Medulla oblongata (tissue), 1 donor: Measurements from ENCODE around the gene MFAP4.

Experiments
- DNase-seq: peaks from one replicate; pipeline ENCODE4 v3.0.0-alpha.2; 2015; ENCODE audit errors: extremely low spot score

MFAP4 gene

GRCh38 chr17:19410091-19410490 is 23.1 kb upstream of the MFAP4 start:
- no peak for DNase-seq

GRCh38 chr17:19409509-19409908 is 22.5 kb upstream of the MFAP4 start:
- no peak for DNase-seq

- no peak for DNase-seq
Observed at GRCh38 chr17:19409066-19409465, 22.1 kb upstream of the MFAP4 start.

DNA sequence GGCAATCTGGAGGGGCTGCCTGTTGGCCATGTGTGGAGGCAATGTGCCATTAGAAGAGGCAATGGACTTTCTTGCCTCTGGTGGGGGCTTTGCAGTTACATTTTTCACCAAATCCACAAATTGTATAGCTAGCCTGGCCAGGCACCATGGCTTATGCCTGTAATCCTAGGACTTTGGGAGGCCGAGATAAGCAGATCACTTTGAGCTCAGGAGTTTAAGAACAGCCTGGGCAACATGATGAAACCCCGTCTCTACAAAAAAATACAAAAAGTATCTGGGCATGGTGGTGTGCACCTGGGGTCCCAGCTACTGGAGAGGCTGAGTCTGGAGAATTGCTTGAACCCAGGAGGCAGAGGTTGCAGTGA is 21.3 kb upstream of the MFAP4 start:
- DNase-seq: no peak

GRCh38 chr17:19407601-19408345 is 20.8 kb upstream of the MFAP4 start:
- no peak for DNase-seq

GRCh38 chr17:19405114-19405513 is 18.1 kb upstream of the MFAP4 start:
- DNase-seq: no peak

DNA sequence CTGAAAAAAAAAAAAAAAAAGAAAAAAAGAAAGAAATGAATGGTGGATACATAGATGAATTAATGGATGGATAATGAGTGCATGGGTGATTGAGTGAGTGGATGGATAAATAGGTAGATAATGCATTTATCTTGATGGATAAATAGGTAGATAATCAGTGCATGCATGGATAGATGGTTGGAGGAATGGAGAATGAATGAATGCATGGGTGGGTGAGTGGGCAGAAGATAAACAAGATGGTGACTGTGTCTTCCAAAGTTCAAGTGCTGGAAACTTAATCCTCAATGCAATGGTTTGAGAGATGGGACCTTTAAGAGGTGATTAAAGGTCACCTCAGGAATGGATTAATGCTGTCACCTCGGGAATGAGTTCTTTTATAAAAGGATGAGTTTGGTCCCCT is 17.3 kb upstream of the MFAP4 start:
- DNase-seq: no peak

GRCh38 chr17:19403021-19403420 is 16.0 kb upstream of the MFAP4 start:
- DNase-seq: no peak

- DNase-seq: no peak
Observed at GRCh38 chr17:19402171-19402570, 15.2 kb upstream of the MFAP4 start.

- no peak for DNase-seq
Observed at GRCh38 chr17:19401321-19402010, 14.5 kb upstream of the MFAP4 start.

- DNase-seq: no peak
Observed at GRCh38 chr17:19399750-19400450, 12.9 kb upstream of the MFAP4 start.

DNA sequence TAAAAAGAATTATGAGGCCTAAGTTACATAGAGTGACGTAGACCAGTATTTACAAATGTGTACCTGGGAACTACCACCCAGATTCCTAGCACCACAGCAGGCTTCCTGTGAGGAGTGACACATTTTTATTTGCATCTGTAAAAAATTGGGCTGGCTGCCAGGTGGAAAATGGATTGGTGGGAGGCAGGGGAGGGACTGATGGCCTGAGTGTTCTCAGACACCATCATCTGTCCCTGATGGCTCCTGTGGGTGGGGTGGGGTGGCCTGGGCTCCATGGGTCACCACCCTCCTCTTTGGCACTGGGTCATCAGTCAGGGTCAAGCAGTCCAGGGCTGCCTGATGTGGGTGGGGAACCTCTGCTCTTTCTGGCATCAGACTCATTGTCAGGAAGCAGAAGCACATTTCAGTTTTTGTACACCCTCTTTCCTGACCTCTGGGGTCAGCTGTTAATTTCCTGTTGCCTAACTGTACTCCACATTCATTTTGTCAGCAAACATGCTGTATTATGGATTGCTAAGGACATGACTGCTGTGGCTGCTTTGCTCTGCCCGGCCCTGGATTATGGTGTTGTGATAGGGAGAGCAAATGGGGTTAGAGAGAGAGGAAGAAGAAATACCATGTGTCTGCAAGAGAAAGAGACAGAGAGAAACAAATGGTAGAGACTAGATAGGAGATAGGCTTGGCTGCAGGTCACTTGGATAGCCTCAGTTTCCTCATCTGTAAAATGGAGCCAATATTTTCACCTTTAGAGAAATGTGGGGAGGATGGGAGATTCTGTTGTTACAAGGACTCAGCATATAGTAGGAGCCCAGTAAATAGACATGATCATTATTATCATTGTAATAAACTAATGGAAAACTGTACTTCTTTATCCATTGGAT is 11.6 kb upstream of the MFAP4 start:
- no peak for DNase-seq

DNA sequence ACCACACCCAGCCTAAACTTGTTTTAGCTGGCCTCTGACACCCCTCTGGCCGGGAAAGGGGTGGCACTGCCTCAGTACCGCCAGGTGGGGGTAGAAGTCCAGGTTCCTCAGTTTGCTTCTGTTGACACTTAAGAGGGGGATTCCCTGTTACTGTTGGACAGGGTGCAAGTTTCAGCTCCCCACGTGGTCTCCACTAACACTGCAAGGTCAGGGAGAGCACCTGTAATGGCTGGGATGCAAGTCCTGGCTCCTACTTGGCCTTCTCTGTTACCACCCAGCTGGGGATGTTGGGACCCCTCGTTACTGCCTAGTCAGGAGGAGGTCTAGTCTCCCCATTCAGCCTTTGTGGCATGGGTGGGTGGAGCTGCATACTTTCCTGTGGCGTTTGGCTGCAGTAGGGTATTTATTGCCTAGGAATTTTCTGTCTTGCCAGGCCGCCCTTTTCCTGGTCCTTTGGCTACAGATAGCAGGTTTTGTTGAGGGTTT is 10.6 kb upstream of the MFAP4 start:
- no peak for DNase-seq

- DNase-seq: no peak
Observed at GRCh38 chr17:19392303-19392702, 5.3 kb upstream of the MFAP4 start.

DNA sequence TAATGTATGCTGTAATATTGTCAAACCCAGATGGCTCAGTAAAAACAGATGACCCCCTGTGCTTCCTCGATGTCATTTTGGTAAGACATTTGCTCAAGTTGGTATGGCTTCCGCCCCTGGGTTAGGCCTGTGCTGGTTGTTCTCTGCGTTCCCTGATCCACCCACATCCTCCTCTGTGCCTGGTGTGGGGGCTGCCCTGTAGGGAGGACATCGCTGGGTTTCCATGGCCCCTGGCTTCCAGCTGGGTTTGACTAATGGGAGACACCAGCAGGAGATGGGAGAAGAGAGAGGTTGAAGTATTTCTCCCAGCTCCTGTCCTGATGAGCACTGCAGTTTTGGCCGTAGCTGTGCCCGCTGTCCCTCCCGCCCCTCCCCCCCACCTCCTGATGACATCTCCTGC is 4.4 kb upstream of the MFAP4 start:
- DNase-seq: no peak

DNA sequence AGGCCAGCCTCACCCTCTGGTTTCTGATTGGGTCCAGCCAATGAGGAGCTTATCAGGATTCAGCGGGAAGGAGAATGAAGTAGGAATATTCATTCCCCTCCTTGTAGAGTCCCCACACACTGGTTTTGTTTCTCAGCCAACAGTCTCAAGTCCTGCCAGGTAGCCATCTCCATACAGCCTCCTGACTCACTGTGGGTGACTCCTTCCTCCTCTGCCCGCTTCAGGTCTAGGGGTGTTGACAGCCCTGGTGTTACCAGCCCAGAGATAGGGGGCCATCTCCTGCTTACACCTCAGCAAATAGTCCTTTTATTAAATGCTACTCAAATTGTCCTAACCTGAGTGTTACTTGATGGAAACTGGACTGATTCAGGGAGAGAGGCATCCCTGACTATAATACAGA is 4.0 kb upstream of the MFAP4 start:
- DNase-seq: no peak

DNA sequence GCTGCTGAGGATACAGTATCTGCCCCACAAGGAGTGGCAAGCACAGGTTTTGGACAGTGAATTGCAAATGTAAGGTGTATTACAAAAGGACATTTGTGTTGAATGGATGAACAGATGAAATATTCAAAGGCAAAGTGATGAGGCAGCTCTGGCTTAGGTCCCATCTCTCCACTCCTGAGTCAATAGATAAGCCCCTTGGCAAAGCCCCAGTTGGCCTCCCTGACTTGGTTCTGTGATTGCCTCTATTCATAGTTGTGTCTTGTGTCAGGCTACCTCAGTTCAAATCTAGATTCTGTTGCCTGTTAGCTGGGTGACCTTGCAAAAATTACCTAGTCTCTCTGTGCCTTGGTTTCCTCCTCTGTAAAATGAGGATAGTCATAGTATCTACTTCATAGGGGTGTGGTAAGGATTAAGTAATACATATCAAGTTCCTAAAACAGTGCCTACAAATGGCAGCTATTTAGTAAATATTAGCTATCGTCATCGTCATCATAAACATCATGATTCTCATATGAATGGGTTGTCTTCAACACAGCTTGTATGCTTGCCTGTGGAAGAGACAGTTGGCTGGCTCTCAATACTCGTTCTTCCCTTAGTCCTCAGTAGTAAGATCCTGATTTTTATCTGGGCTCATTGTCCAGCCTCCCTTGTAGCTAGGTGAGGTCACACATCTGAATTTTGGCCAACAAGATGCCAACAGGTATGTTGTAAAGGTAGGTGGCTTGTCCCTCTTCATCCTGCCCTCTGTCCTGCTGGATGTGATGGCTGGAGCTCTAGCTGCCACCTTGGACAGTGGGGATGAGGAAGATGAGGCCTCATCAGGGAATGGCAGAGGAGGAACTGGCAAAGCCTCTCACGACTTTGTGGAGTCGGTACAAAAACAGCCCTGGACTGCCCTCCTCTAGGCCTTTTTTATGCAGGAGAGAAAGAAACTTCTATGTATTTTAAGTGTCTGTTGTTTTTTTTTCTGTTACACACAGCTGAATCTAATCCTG is 2.1 kb upstream of the MFAP4 start:
- no peak for DNase-seq

DNA sequence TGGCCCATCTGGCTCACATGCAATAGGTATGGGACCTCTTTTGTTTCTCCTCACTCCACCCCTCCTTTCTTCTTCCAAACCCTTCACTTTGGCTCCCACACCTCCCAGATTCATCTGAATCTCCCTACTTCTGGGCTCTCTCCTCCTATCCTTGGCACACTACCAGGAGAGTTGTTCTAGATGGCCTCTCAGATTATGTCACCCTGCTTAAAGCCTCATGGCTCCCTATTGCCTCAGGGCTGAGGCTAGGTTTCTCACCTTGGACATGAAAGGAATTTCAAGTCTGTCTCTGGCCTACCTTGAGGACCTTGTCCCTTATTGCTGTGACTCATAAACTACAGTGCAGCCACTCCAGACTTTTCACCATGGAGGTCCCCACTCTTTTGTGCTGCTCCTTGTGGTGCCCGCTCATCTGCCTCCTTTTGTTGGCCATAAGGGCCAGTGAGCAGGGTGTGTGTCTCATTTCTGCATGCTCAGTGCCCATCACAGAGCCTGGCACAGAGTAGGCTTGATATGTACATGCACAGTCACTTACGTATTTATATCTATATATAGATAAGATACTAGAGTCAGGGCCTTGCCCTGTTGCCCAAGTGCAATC is 1.0 kb upstream of the MFAP4 start:
- no peak for DNase-seq

- DNase-seq: no peak
Observed at GRCh38 chr17:19386051-19386929, 700 bp downstream of the MFAP4 start.
